Liver (tissue), 9 donors: ENCODE measurements around the gene KDM3B. TPM values are rescaled to one million over a fixed set of nuclear protein-coding genes. Genes with fewer than 3 reads are reported as not detected.

Experiments used
- DNase-seq: peaks from one replicate; pipeline ENCODE4 v3.0.0-alpha.2; 2017; ENCODE audit warnings: low spot score
- H3K27ac ChIP-seq, 2 donors: one replicate each; pipeline ENCODE4 v1.7.0; 2013; ENCODE audit warnings: inconsistent platforms in 2 of 2, low read length in 2 of 2, control low read depth in 1 of 2, low read depth in 1 of 2, mild to moderate bottlenecking in 1 of 2
- H3K27me3 ChIP-seq, 4 donors: one replicate each; pipeline versions ENCODE4 v1.6.1 to v1.7.0; 2013; ENCODE audit warnings: low read length in 3 of 4, inconsistent platforms in 1 of 4, mild to moderate bottlenecking in 1 of 4, moderate library complexity in 1 of 4; ENCODE audit not compliant: control insufficient read depth in 4 of 4, insufficient read depth in 4 of 4
- H3K36me3 ChIP-seq, 4 donors: one replicate each; pipeline versions ENCODE4 v1.6.1 to v1.7.0; 2013; ENCODE audit warnings: low read length in 3 of 4, mild to moderate bottlenecking in 3 of 4, low read depth in 1 of 4, moderate library complexity in 1 of 4; ENCODE audit not compliant: control insufficient read depth in 4 of 4, insufficient read depth in 3 of 4
- H3K4me1 ChIP-seq, 4 donors: one replicate each; pipeline versions ENCODE4 v1.6.1 to v1.7.0; 2013; ENCODE audit warnings: low read length in 3 of 4, mild to moderate bottlenecking in 3 of 4, moderate library complexity in 1 of 4; ENCODE audit not compliant: control insufficient read depth in 4 of 4, insufficient read depth in 4 of 4
- H3K4me3 ChIP-seq, 3 donors: one replicate each; pipeline versions ENCODE4 v1.6.1 to v1.7.0; 2013; ENCODE audit warnings: low read length in 3 of 3, control low read depth in 1 of 3, low read depth in 1 of 3, mild to moderate bottlenecking in 1 of 3
- H3K9ac ChIP-seq, 2 donors: one replicate each; pipeline ENCODE4 v1.7.0; 2013; ENCODE audit warnings: low read length in 2 of 2, mild to moderate bottlenecking in 2 of 2, moderate library complexity in 2 of 2, control low read depth in 1 of 2, low read depth in 1 of 2
- H3K9me3 ChIP-seq, 4 donors: one replicate each; pipeline versions ENCODE4 v1.6.1 to v1.7.0; 2013; ENCODE audit warnings: low read length in 3 of 4; ENCODE audit not compliant: control insufficient read depth in 4 of 4
- ATF3 ChIP-seq: IDR thresholded peaks from 2 replicates; pipeline ENCODE4 v1.6.1; 2016; ENCODE audit warnings: antibody characterized with exemption
- EGR1 ChIP-seq, 2 donors: IDR thresholded peaks; 2 replicates each; pipeline ENCODE4 v1.6.1; 2016 to 2018; ENCODE audit warnings: antibody characterized with exemption in 2 of 2, low read depth in 2 of 2
- FOXA1 ChIP-seq: IDR thresholded peaks from 2 replicates; pipeline ENCODE4 v1.6.1; 2016; ENCODE audit warnings: antibody characterized with exemption
- FOXA2 ChIP-seq: IDR thresholded peaks from 2 replicates; pipeline ENCODE4 v1.6.1; 2016; ENCODE audit warnings: antibody characterized with exemption
- GABPA ChIP-seq, 2 donors: IDR thresholded peaks in 1 of 2; conservative IDR thresholded peaks in 1 of 2; 2 replicates each; pipeline ENCODE4 v1.6.1; 2016; ENCODE audit warnings: antibody characterized with exemption in 2 of 2, mild to moderate bottlenecking in 1 of 2, moderate library complexity in 1 of 2
- HNF4A ChIP-seq, 2 donors: conservative IDR thresholded peaks; 2 replicates each; pipeline ENCODE4 v1.6.1; 2016; ENCODE audit warnings: antibody characterized with exemption in 2 of 2, mild to moderate bottlenecking in 2 of 2
- HNF4G ChIP-seq: IDR thresholded peaks from 2 replicates; pipeline ENCODE4 v1.6.1; 2016; ENCODE audit warnings: antibody characterized with exemption
- JUND ChIP-seq, 2 donors: IDR thresholded peaks; 2 replicates each; pipeline ENCODE4 v1.6.1; 2016; ENCODE audit warnings: antibody characterized with exemption in 2 of 2
- NR2F2 ChIP-seq: IDR thresholded peaks from 2 replicates; pipeline ENCODE4 v1.6.1; 2016; ENCODE audit warnings: antibody characterized with exemption
- RAD21 ChIP-seq, 2 donors: IDR thresholded peaks; 2 replicates each; pipeline ENCODE4 v1.6.1; 2016; ENCODE audit warnings: antibody characterized with exemption in 2 of 2, mild to moderate bottlenecking in 2 of 2
- RXRA ChIP-seq, 2 donors: IDR thresholded peaks; 2 replicates each; pipeline ENCODE4 v1.6.1; 2017 to 2018; ENCODE audit warnings: antibody characterized with exemption in 2 of 2, mild to moderate bottlenecking in 1 of 2
- SP1 ChIP-seq: IDR thresholded peaks from 2 replicates; pipeline ENCODE4 v1.6.1; 2018; ENCODE audit warnings: antibody characterized with exemption, mild to moderate bottlenecking
- TAF1 ChIP-seq: conservative IDR thresholded peaks from 2 replicates; pipeline ENCODE4 v1.6.1; 2016; ENCODE audit warnings: antibody characterized with exemption, mild to moderate bottlenecking
- YY1 ChIP-seq: IDR thresholded peaks from 2 replicates; pipeline ENCODE4 v1.6.1; 2016; ENCODE audit warnings: antibody characterized with exemption, mild to moderate bottlenecking
- ZBTB33 ChIP-seq: IDR thresholded peaks from 2 replicates; pipeline ENCODE4 v1.6.1; 2016; ENCODE audit warnings: antibody characterized with exemption
- WGBS: extraction: QIAGEN DNeasy Blood & Tissue Kit; methylation state at CpG from one replicate; pipeline ENCODE4 v1.1.7; 2013; 5-methylcytosine and 5-hydroxymethylcytosine counted together
- polyA plus RNA-seq, 2 donors: library from polyadenylated mRNA; stranded (reverse) in 1 of 2; unstranded in 1 of 2; fragments of 200-250 nt in 1 of 2; fragments of >200 nt in 1 of 2; fragmentation: Nextera tagmentation in 1 of 2; extraction: Ambion mirVana in 1 of 2; gene quantifications; one replicate each; pipeline versions ENCODE4 v1.2.1 to v1.2.3, GENCODE V29; 2013 to 2015
- total RNA-seq, 2 donors: library from RNA; depleted of rRNA; stranded (reverse); fragments of >200 nt; gene quantifications; one replicate each; pipeline ENCODE4 v1.2.3, GENCODE V29; 2014
- TF ChIP-seq, protein P1 (sequence below): fragments of 150-350 bp; IDR thresholded peaks from 2 replicates; pipeline ENCODE4 v1.5.1; 2017; ENCODE audit warnings: improper control_type of control experiment, low read depth, low read length; ENCODE audit not compliant: missing input control
- TF ChIP-seq, protein P2 (sequence below): IDR thresholded peaks from 2 replicates; pipeline ENCODE4 v1.6.1; 2016; ENCODE audit warnings: antibody characterized with exemption, mild to moderate bottlenecking
- TF ChIP-seq, protein P3 (sequence below): IDR thresholded peaks from 2 replicates; pipeline ENCODE4 v1.6.1; 2016; ENCODE audit warnings: antibody characterized with exemption
- donor health status: healthy.
- donor health status: healthy.
- donor health status: healthy.
- donor health status: healthy.
- donor health status: healthy.

Gene KDM3B
- total and polyA plus RNA-seq, 4 donors, result 6.8 to 39.6 (median 18.8) TPM

GRCh38 chr5:138339464-138339863 lies 13.0 kb upstream of the KDM3B start:
- H3K36me3 ChIP-seq, result peaks cover 0 to 14% (median 11%) of the 10 kb centered on the region in 4 donors
- H3K4me3 ChIP-seq, result peak overlapping the region in 1 of 3 donors; percentile 86
- peaks cover 1 to 13% (median 7%) of the 10 kb centered on the region in 4 donors for H3K4me1 ChIP-seq
- H3K27me3 ChIP-seq, result no peaks in the 10 kb centered on the region
- 75% methylated on average over 2 of the region's 2 CpGs for WGBS
- TF ChIP-seq HNF4G (no peak), YY1 (no peak), TAF1 (no peak), JUND (IDR thresholded peaks at IDR 0.05) (no peak), SP1 (no peak), ATF3 (no peak), HNF4A (conservative IDR thresholded peaks at IDR 0.05) (no peak), FOXA2 (no peak), ZBTB33 (no peak), GABPA (IDR thresholded peaks at IDR 0.05 in 1 of 2, conservative IDR thresholded peaks at IDR 0.05 in 1 of 2) (no peak), NR2F2 (no peak), RXRA (IDR thresholded peaks at IDR 0.05) (no peak), EGR1 (IDR thresholded peaks at IDR 0.05; ENCODE audit: low read depth in 2 of 2) (no peak), FOXA1 (no peak)
- TF ChIP-seq, protein P1, sequence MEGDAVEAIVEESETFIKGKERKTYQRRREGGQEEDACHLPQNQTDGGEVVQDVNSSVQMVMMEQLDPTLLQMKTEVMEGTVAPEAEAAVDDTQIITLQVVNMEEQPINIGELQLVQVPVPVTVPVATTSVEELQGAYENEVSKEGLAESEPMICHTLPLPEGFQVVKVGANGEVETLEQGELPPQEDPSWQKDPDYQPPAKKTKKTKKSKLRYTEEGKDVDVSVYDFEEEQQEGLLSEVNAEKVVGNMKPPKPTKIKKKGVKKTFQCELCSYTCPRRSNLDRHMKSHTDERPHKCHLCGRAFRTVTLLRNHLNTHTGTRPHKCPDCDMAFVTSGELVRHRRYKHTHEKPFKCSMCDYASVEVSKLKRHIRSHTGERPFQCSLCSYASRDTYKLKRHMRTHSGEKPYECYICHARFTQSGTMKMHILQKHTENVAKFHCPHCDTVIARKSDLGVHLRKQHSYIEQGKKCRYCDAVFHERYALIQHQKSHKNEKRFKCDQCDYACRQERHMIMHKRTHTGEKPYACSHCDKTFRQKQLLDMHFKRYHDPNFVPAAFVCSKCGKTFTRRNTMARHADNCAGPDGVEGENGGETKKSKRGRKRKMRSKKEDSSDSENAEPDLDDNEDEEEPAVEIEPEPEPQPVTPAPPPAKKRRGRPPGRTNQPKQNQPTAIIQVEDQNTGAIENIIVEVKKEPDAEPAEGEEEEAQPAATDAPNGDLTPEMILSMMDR, result no peak
- TF ChIP-seq, protein P2, sequence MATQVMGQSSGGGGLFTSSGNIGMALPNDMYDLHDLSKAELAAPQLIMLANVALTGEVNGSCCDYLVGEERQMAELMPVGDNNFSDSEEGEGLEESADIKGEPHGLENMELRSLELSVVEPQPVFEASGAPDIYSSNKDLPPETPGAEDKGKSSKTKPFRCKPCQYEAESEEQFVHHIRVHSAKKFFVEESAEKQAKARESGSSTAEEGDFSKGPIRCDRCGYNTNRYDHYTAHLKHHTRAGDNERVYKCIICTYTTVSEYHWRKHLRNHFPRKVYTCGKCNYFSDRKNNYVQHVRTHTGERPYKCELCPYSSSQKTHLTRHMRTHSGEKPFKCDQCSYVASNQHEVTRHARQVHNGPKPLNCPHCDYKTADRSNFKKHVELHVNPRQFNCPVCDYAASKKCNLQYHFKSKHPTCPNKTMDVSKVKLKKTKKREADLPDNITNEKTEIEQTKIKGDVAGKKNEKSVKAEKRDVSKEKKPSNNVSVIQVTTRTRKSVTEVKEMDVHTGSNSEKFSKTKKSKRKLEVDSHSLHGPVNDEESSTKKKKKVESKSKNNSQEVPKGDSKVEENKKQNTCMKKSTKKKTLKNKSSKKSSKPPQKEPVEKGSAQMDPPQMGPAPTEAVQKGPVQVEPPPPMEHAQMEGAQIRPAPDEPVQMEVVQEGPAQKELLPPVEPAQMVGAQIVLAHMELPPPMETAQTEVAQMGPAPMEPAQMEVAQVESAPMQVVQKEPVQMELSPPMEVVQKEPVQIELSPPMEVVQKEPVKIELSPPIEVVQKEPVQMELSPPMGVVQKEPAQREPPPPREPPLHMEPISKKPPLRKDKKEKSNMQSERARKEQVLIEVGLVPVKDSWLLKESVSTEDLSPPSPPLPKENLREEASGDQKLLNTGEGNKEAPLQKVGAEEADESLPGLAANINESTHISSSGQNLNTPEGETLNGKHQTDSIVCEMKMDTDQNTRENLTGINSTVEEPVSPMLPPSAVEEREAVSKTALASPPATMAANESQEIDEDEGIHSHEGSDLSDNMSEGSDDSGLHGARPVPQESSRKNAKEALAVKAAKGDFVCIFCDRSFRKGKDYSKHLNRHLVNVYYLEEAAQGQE, result no peak
- TF ChIP-seq, protein P3, sequence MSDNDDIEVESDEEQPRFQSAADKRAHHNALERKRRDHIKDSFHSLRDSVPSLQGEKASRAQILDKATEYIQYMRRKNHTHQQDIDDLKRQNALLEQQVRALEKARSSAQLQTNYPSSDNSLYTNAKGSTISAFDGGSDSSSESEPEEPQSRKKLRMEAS, result no peak
- H3K27ac ChIP-seq, result peak overlapping the region in 1 of 2 donors; percentile 95
- no peaks in the 10 kb centered on the region for H3K9me3 ChIP-seq
- H3K9ac ChIP-seq, result peak overlapping the region in 1 of 2 donors; percentile 26
- DNase-seq, result no peak

- DNase-seq, result no peak
- Histone ChIP-seq H3K9ac (no peak overlapping the region), H3K4me3 (no peak overlapping the region), H3K27me3 (no peaks in the 10 kb centered on the region), H3K36me3 (peaks cover 3 to 17% (median 12%) of the 10 kb centered on the region in 4 donors), H3K27ac (no peak overlapping the region), H3K9me3 (no peaks in the 10 kb centered on the region), H3K4me1 (peaks cover 1 to 13% (median 7%) of the 10 kb centered on the region in 4 donors)
- 95% methylated on average over 3 of the region's 3 CpGs for WGBS
- TF ChIP-seq HNF4G (no peak), ATF3 (no peak), HNF4A (conservative IDR thresholded peaks at IDR 0.05) (no peak), RAD21 (IDR thresholded peaks at IDR 0.05) (no peak), FOXA2 (no peak), ZBTB33 (no peak), GABPA (IDR thresholded peaks at IDR 0.05 in 1 of 2, conservative IDR thresholded peaks at IDR 0.05 in 1 of 2) (no peak), SP1 (no peak), YY1 (no peak), JUND (IDR thresholded peaks at IDR 0.05) (no peak), FOXA1 (no peak)
- TF ChIP-seq, protein P2, result no peak
These were observed 12.5 kb upstream of the KDM3B start for GRCh38 chr5:138340008-138340407.
